HepG2 (cell line): ENCODE results near the gene SLC50A1. TPM values are rescaled to one million over a fixed set of nuclear protein-coding genes. Genes with fewer than 3 reads are reported as not detected.

Experiments
- MAFG ChIP-seq: sonication (generic); formaldehyde crosslinking; IDR thresholded peaks from 2 replicates; pipeline ENCODE4 v1.5.1; 2020; ENCODE audit warnings: mild to moderate bottlenecking, missing genetic modification reagents
- MIER3 ChIP-seq: IDR thresholded peaks from 2 replicates; pipeline ENCODE4 v1.6.1; 2016; ENCODE audit warnings: missing compliant biosample characterization, borderline replicate concordance
- NCOR1 ChIP-seq: fragments of 200-600 bp; sonication (generic); IDR thresholded peaks from 2 replicates; pipeline ENCODE4 v1.7.0; 2017; ENCODE audit warnings: antibody characterized with exemption, low read length, borderline replicate concordance
- NR2C2 ChIP-seq: sonication (generic); formaldehyde crosslinking; IDR thresholded peaks from 2 replicates; pipeline ENCODE4 v1.4.0; 2020; ENCODE audit warnings: missing genetic modification reagents, mild to moderate bottlenecking, moderate library complexity, borderline replicate concordance
- RFXANK ChIP-seq: IDR thresholded peaks from 2 replicates; pipeline ENCODE4 v1.6.1; 2016
- SATB2 ChIP-seq: sonication (generic); formaldehyde crosslinking; IDR thresholded peaks from 2 replicates; pipeline ENCODE4 v1.5.0; 2020; ENCODE audit warnings: missing genetic modification reagents
- SOX6 ChIP-seq, 2 experiments: fragments of 450-650 bp in 1 of 2; sonication (generic) in 1 of 2; formaldehyde crosslinking in 1 of 2; IDR thresholded peaks; 2 replicates each; pipeline versions ENCODE4 v1.4.0 to v1.6.1; 2017 to 2020; ENCODE audit warnings: antibody characterized with exemption in 1 of 2, mild to moderate bottlenecking in 1 of 2, missing genetic modification reagents in 1 of 2
- SUZ12 ChIP-seq: fragments of 150-350 bp; IDR thresholded peaks from 2 replicates; pipeline ENCODE4 v1.6.1; 2014; ENCODE audit warnings: low read depth, low read length
- TAF15 ChIP-seq: fragments of 200-400 bp; formaldehyde crosslinking; IDR thresholded peaks from one replicate; pipeline ENCODE4 v1.6.1; 2018; ENCODE audit warnings: mild to moderate bottlenecking, low read depth, low read length; ENCODE audit not compliant: poor library complexity, severe bottlenecking
- ZNF329 ChIP-seq: sonication (generic); formaldehyde crosslinking; IDR thresholded peaks from 2 replicates; pipeline ENCODE4 v1.9.0; 2021; ENCODE audit warnings: low read depth, mild to moderate bottlenecking, missing genetic modification reagents
- polyA plus RNA-seq, 8 experiments: library from polyadenylated mRNA; depleted of rRNA in 3 of 8; stranded (reverse) in 7 of 8; unstranded in 1 of 8; fragments of >200 nt; fragmentation: Illumina TruSeq in 4 of 8; extraction: Trizol in 4 of 8; gene quantifications; 2 replicates each; pipeline versions ENCODE4 v1.2.1 to v1.2.3, GENCODE V29; 2011 to 2016; ENCODE audit warnings: low read depth in 4 of 8, missing spikeins in 1 of 8, mixed read lengths in 1 of 8; ENCODE audit not compliant: insufficient read depth in 1 of 8
- total RNA-seq, 5 experiments: library from RNA; depleted of rRNA; stranded (reverse); fragments of >200 nt; fragmentation: Illumina TruSeq; extraction: Trizol; gene quantifications; 2 replicates each; pipeline ENCODE4 v1.2.3, GENCODE V29; 2016; ENCODE audit warnings: low read depth in 1 of 5
- TF ChIP-seq, protein P1 (sequence below), 2 experiments: IDR thresholded peaks; 2 replicates each; pipeline ENCODE4 v1.6.1; 2011 to 2012; ENCODE audit warnings: low read length in 2 of 2, borderline replicate concordance in 1 of 2, low read depth in 1 of 2, mild to moderate bottlenecking in 1 of 2, moderate library complexity in 1 of 2
- TF ChIP-seq, protein P2 (sequence below): IDR thresholded peaks from 2 replicates; pipeline ENCODE4 v1.6.1; 2016; ENCODE audit warnings: missing compliant biosample characterization, missing genetic modification reagents, borderline replicate concordance
- TF ChIP-seq, protein P3 (sequence below): sonication (generic); formaldehyde crosslinking; IDR thresholded peaks from 2 replicates; pipeline ENCODE4 v1.4.0; 2020; ENCODE audit warnings: missing genetic modification reagents
- TF ChIP-seq, protein P4 (sequence below): sonication (generic); formaldehyde crosslinking; IDR thresholded peaks from 2 replicates; pipeline ENCODE4 v1.8.0; 2022; ENCODE audit warnings: mild to moderate bottlenecking, missing genetic modification reagents
- TF ChIP-seq, protein P5 (sequence below): sonication (generic); formaldehyde crosslinking; IDR thresholded peaks from 2 replicates; pipeline ENCODE4 v1.4.0; 2020; ENCODE audit warnings: mild to moderate bottlenecking, missing genetic modification reagents

Gene SLC50A1
- total and polyA plus RNA-seq, 2 of the 13 experiments (the other 11 are each of a cell fraction or from before 2014, with no cell fraction given): 22.5 to 46.8 TPM

DNA sequence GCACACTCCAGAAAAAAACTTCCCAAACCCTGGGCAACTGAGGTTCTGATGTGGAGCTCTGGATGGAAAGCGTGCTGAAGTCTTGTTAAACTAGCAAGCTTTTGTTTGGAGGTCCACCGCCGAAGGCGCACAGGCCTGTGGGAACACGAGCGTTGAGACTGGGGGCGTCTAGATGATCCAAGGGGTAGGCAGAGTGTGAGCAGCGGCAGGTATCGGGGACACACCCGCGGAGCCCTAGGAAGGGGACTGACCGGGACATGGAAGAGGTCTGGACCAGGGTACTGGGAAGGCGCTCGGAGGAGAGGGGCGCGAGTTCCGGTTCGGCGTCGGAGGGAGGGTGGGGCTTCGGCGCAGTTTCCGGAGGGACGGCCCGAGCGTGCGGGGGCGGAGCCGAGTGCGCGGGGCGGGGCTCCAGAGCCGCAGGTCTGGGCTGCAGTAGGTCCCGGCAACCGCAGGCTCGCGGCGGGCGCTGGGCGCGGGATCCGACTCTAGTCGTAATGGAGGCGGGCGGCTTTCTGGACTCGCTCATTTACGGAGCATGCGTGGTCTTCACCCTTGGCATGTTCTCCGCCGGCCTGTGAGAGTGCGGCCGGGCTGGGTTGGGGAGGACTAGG is at the start of gene SLC50A1 (continued):
- TF ChIP-seq NCOR1 (peak; percentile 12; the same call in 1 of the 2 replicates), TAF15 (peak; percentile 99), MIER3 (CRISPR knock-in tag) (peak; percentile 33; the same call in 1 of the 2 replicates), SOX6 (IDR thresholded peaks at IDR 0.05) (no peak), SOX6 (CRISPR knock-in tag; IDR thresholded peaks at IDR 0.05) (peak; percentile 60), MAFG (no peak), RFXANK (CRISPR knock-in tag) (no peak), SATB2 (CRISPR knock-in tag) (peak; percentile 88; the same call in 1 of the 2 replicates), ZNF329 (CRISPR knock-in tag) (0 out of 2 replicates have a peak, but pooled peaks have one; percentile 20), SUZ12 (no peak), NR2C2 (CRISPR knock-in tag) (peak; percentile 77)
- TF ChIP-seq, protein P1, sequence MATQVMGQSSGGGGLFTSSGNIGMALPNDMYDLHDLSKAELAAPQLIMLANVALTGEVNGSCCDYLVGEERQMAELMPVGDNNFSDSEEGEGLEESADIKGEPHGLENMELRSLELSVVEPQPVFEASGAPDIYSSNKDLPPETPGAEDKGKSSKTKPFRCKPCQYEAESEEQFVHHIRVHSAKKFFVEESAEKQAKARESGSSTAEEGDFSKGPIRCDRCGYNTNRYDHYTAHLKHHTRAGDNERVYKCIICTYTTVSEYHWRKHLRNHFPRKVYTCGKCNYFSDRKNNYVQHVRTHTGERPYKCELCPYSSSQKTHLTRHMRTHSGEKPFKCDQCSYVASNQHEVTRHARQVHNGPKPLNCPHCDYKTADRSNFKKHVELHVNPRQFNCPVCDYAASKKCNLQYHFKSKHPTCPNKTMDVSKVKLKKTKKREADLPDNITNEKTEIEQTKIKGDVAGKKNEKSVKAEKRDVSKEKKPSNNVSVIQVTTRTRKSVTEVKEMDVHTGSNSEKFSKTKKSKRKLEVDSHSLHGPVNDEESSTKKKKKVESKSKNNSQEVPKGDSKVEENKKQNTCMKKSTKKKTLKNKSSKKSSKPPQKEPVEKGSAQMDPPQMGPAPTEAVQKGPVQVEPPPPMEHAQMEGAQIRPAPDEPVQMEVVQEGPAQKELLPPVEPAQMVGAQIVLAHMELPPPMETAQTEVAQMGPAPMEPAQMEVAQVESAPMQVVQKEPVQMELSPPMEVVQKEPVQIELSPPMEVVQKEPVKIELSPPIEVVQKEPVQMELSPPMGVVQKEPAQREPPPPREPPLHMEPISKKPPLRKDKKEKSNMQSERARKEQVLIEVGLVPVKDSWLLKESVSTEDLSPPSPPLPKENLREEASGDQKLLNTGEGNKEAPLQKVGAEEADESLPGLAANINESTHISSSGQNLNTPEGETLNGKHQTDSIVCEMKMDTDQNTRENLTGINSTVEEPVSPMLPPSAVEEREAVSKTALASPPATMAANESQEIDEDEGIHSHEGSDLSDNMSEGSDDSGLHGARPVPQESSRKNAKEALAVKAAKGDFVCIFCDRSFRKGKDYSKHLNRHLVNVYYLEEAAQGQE (IDR thresholded peaks at IDR 0.05; ENCODE audit: borderline replicate concordance in 1 of 2, low read depth in 1 of 2, low read length in 2 of 2): peak in 1 of 2 experiments; percentile 6; a peak in 1 of 4 replicates
- TF ChIP-seq, protein P2, sequence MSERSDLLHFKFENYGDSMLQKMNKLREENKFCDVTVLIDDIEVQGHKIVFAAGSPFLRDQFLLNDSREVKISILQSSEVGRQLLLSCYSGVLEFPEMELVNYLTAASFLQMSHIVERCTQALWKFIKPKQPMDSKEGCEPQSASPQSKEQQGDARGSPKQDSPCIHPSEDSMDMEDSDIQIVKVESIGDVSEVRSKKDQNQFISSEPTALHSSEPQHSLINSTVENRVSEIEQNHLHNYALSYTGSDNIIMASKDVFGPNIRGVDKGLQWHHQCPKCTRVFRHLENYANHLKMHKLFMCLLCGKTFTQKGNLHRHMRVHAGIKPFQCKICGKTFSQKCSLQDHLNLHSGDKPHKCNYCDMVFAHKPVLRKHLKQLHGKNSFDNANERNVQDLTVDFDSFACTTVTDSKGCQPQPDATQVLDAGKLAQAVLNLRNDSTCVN: no peak; the same call in 1 of the 2 replicates
- TF ChIP-seq, protein P3, sequence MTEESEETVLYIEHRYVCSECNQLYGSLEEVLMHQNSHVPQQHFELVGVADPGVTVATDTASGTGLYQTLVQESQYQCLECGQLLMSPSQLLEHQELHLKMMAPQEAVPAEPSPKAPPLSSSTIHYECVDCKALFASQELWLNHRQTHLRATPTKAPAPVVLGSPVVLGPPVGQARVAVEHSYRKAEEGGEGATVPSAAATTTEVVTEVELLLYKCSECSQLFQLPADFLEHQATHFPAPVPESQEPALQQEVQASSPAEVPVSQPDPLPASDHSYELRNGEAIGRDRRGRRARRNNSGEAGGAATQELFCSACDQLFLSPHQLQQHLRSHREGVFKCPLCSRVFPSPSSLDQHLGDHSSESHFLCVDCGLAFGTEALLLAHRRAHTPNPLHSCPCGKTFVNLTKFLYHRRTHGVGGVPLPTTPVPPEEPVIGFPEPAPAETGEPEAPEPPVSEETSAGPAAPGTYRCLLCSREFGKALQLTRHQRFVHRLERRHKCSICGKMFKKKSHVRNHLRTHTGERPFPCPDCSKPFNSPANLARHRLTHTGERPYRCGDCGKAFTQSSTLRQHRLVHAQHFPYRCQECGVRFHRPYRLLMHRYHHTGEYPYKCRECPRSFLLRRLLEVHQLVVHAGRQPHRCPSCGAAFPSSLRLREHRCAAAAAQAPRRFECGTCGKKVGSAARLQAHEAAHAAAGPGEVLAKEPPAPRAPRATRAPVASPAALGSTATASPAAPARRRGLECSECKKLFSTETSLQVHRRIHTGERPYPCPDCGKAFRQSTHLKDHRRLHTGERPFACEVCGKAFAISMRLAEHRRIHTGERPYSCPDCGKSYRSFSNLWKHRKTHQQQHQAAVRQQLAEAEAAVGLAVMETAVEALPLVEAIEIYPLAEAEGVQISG: peak; percentile 79
- TF ChIP-seq, protein P4, sequence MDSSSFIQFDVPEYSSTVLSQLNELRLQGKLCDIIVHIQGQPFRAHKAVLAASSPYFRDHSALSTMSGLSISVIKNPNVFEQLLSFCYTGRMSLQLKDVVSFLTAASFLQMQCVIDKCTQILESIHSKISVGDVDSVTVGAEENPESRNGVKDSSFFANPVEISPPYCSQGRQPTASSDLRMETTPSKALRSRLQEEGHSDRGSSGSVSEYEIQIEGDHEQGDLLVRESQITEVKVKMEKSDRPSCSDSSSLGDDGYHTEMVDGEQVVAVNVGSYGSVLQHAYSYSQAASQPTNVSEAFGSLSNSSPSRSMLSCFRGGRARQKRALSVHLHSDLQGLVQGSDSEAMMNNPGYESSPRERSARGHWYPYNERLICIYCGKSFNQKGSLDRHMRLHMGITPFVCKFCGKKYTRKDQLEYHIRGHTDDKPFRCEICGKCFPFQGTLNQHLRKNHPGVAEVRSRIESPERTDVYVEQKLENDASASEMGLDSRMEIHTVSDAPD (CRISPR knock-in tag): peak; percentile 18; the same call in 1 of the 2 replicates
- TF ChIP-seq, protein P5, sequence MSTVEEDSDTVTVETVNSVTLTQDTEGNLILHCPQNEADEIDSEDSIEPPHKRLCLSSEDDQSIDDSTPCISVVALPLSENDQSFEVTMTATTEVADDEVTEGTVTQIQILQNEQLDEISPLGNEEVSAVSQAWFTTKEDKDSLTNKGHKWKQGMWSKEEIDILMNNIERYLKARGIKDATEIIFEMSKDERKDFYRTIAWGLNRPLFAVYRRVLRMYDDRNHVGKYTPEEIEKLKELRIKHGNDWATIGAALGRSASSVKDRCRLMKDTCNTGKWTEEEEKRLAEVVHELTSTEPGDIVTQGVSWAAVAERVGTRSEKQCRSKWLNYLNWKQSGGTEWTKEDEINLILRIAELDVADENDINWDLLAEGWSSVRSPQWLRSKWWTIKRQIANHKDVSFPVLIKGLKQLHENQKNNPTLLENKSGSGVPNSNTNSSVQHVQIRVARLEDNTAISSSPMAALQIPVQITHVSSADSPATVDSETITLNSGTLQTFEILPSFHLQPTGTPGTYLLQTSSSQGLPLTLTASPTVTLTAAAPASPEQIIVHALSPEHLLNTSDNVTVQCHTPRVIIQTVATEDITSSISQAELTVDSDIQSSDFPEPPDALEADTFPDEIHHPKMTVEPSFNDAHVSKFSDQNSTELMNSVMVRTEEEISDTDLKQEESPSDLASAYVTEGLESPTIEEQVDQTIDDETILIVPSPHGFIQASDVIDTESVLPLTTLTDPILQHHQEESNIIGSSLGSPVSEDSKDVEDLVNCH (CRISPR knock-in tag): 0 out of 2 replicates have a peak, but pooled peaks have one; percentile 77
